ENCODE measurements around the gene USP22.

USP22 gene

GRCh38 chr17:20999841-21000532, 42.8 kb downstream of the USP22 start:
- no peak for DNase-seq

GRCh38 chr17:20999044-20999573, 43.7 kb downstream of the USP22 start:
- DNase-seq, result no peak

GRCh38 chr17:20998571-20999043, 44.2 kb downstream of the USP22 start:
- DNase-seq, result no peak

- DNase-seq, result no peak
Observed at GRCh38 chr17:20997711-20998570, 44.9 kb downstream of the USP22 start.

GRCh38 chr17:20996724-20997615, 45.8 kb downstream of the USP22 start:
- no peak for DNase-seq

GRCh38 chr17:20995873-20996723, 46.7 kb downstream of the USP22 start:
- DNase-seq, result no peak

GRCh38 chr17:20995164-20995872, 47.5 kb downstream of the USP22 start:
- DNase-seq, result no peak

GRCh38 chr17:20994779-20995149, 48.0 kb downstream of the USP22 start:
- no peak for DNase-seq

GRCh38 chr17:20993863-20994778, 48.7 kb downstream of the USP22 start:
- DNase-seq, result no peak

- peak; percentile 47 for DNase-seq
Observed at GRCh38 chr17:20992987-20993862, 49.6 kb downstream of the USP22 start.

- no peak for DNase-seq
Observed at GRCh38 chr17:20992416-20992815, 50.4 kb downstream of the USP22 start.

- no peak for DNase-seq
Observed at GRCh38 chr17:20991276-20992037, 51.4 kb downstream of the USP22 start.

GRCh38 chr17:20989991-20990855, 52.6 kb downstream of the USP22 start:
- no peak for DNase-seq

GRCh38 chr17:20989481-20989880, 53.3 kb downstream of the USP22 start:
- no peak for DNase-seq

GRCh38 chr17:20988896-20989295, 53.9 kb downstream of the USP22 start:
- DNase-seq, result no peak

- no peak for DNase-seq
Observed at GRCh38 chr17:20988001-20988636, 54.7 kb downstream of the USP22 start.

- DNase-seq, result no peak
Observed at GRCh38 chr17:20987511-20987910, 55.3 kb downstream of the USP22 start.
